SH-SY5Y (cell line): ENCODE measurements around the gene SLC13A4.

Experiments
- GATA2 ChIP-seq: IDR thresholded peaks from 2 replicates; pipeline ENCODE4 v1.6.1; 2011; ENCODE audit warnings: mild to moderate bottlenecking, low read depth, low read length
- GATA3 ChIP-seq: IDR thresholded peaks from 2 replicates; pipeline ENCODE4 v1.6.1; 2011; ENCODE audit warnings: low read depth, mild to moderate bottlenecking, low read length, moderate library complexity

GRCh38 chr7:135757719-135758411 is 29.9 kb upstream of the SLC13A4 start:
- TF ChIP-seq GATA3 (no peak), GATA2 (no peak)
